ENCODE results near the gene IL4I1.

Gene IL4I1

DNA sequence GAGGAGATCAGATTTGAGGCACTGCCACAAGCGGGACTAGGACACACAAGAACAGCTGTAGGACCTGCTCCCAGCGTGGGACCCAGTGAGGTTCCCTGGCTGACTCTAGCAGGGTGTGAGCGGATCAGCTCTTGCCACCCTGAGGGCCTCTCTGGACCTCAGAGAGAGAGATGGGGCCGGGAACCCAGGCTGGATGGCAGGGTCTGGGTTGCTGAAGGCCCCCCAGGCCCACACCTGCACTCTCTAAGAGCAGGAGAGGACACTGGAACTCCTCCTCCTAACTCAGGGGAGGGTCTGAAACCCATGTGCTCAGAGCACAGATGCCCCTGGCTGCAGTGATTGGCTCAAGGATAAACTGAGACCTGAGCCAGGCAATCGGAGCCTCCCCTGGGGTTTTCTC, 13.5 kb upstream of the IL4I1 start:
- Histone ChIP-seq H3K9ac (ENCODE audit: low read length) (no peak overlapping the region), H3K4me3 (ENCODE audit: low read length) (no peak overlapping the region), H3K27ac (ENCODE audit: low read length) (no peak overlapping the region), H3K9me3 (ENCODE audit: control insufficient read depth, low read depth, low read length) (no peaks in the 10 kb centered on the region), H3K27me3 (ENCODE audit: control insufficient read depth, insufficient read depth, low read length) (no peaks in the 10 kb centered on the region), H3K4me1 (ENCODE audit: control insufficient read depth, low read depth, low read length) (peaks cover 3% of the 10 kb centered on the region), H3K36me3 (ENCODE audit: control insufficient read depth, low read depth, low read length) (peaks cover 50% of the 10 kb centered on the region)

DNA sequence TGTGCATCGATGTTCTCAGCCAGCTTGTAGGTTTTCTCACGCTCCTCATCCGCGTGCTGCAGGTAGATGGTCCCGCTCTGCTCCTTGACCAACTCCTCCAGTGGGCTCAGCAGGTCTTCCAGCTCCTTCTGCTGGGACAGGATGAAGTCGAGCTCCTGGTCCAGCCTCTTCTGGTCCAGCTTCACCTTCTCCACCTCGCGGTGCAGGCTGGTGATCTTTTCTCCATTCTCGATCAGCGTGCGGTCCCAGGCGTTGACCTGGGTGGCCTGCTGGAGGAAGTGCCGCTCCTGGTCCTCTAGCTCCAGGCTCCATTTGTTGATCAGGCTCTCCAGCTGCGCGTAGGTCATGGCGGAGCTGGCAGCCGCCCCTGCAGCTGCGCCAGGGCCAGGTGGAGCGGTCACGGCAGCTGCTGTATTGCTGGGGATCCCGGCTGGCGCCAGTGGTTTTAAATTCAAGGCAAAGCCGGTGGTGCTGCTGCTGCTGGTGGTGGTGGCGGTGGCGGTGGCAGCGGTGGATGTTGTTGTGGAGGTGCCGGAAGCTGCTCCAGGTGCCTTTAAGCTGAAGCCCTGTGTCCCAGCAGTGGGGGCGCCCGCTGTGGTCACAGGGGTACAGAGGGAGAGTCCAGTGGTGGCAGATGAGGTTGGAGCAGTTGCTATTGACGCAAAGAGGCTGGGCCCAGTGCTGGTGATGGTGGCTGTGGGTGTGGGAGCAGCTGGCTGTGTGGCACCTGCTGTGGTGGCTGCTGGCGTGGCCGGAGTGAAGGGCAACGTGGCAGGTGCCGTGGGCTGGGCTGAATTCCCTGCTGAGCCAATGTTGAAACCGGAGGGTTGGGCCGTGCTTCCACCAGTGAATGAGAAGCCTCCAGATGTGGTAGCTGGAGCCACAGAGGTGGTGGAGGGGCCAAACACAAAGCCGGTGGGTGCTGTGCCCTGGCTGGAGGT, 12.1 kb upstream of the IL4I1 start:
- H3K27me3 ChIP-seq (ENCODE audit: control insufficient read depth, insufficient read depth, low read length) = no peaks in the 10 kb centered on the region
- H3K9me3 ChIP-seq (ENCODE audit: control insufficient read depth, low read depth, low read length) = no peaks in the 10 kb centered on the region
- H3K4me1 ChIP-seq (ENCODE audit: control insufficient read depth, low read depth, low read length) = peaks cover 3% of the 10 kb centered on the region
- H3K4me3 ChIP-seq (ENCODE audit: low read length) = no peak overlapping the region
- H3K9ac ChIP-seq (ENCODE audit: low read length) = no peak overlapping the region
- H3K36me3 ChIP-seq (ENCODE audit: control insufficient read depth, low read depth, low read length) = peaks cover 42% of the 10 kb centered on the region
- H3K27ac ChIP-seq (ENCODE audit: low read length) = no peak overlapping the region

DNA sequence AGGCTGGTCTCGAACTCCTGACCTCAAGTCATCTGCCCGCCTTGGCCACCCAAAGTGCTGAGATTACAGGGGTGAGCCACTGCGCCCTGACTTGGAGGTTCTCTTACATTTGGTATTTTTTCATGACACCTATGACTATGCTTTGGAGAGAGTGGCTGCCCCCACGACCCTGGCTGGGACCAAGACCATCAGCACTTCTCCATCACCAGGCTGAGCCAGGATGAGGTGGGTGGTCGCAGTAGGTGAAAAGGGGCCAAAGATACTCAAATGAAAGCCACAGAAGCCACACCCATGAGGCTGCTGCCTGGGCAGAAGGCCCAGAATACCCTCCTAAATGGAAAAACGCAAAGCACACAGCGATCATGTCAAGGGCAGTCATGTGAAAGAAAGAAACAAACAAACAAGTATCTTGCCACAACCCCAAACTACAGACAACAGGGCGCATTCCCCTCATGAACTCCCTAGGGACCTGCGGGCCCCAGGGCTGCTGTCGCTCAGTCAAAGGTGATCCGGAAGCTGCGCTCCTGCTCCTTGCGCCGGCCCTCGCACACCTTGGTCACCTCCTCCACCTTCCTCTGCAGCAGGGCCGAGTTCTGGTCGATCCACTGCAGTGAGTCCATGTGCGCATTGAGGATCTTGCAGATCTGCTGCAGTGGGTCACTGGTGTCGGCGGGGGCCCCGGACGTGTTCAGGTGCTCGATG, 11.2 kb upstream of the IL4I1 start:
- Histone ChIP-seq H3K4me3 (ENCODE audit: low read length) (no peak overlapping the region), H3K4me1 (ENCODE audit: control insufficient read depth, low read depth, low read length) (peaks cover 3% of the 10 kb centered on the region), H3K27ac (ENCODE audit: low read length) (no peak overlapping the region), H3K27me3 (ENCODE audit: control insufficient read depth, insufficient read depth, low read length) (no peaks in the 10 kb centered on the region), H3K36me3 (ENCODE audit: control insufficient read depth, low read depth, low read length) (peaks cover 35% of the 10 kb centered on the region), H3K9ac (ENCODE audit: low read length) (no peak overlapping the region), H3K9me3 (ENCODE audit: control insufficient read depth, low read depth, low read length) (no peaks in the 10 kb centered on the region)

DNA sequence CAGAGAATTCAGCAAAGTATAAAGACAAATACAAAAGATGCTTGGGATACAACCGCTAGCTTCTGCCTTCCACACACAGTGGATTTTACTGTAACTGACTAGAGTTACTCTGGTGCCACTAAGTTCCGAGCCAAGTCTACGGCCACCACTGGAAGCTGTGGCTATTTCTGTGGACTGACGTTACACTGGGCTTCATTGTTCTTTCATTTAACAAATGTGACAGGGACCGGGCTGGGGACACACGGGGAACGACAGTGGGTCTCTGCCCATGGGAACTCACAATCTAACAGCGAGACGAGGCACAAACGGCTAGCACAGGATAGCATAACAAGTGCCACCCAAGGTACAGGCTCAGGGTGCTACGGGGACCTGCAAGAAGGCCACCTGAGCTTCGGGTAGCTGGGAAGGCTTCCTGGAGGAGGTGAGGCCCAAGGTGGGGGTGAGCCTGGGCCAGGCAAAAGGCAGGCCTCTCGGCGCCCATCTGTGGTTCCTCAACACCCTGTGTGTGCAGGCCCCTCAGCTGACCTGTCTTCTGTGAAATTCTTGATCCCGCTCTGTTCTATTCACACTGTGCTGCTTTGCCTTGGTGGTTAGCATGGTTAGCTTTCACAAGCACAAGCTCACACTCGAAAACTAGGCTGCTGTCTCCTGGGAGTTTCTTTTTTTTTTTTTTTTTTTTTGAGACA, 10.3 kb upstream of the IL4I1 start:
- Histone ChIP-seq H3K27me3 (ENCODE audit: control insufficient read depth, insufficient read depth, low read length) (no peaks in the 10 kb centered on the region), H3K4me3 (ENCODE audit: low read length) (no peak overlapping the region), H3K9me3 (ENCODE audit: control insufficient read depth, low read depth, low read length) (no peaks in the 10 kb centered on the region), H3K9ac (ENCODE audit: low read length) (no peak overlapping the region), H3K27ac (ENCODE audit: low read length) (no peak overlapping the region), H3K36me3 (ENCODE audit: control insufficient read depth, low read depth, low read length) (peaks cover 29% of the 10 kb centered on the region), H3K4me1 (ENCODE audit: control insufficient read depth, low read depth, low read length) (peaks cover 3% of the 10 kb centered on the region)

DNA sequence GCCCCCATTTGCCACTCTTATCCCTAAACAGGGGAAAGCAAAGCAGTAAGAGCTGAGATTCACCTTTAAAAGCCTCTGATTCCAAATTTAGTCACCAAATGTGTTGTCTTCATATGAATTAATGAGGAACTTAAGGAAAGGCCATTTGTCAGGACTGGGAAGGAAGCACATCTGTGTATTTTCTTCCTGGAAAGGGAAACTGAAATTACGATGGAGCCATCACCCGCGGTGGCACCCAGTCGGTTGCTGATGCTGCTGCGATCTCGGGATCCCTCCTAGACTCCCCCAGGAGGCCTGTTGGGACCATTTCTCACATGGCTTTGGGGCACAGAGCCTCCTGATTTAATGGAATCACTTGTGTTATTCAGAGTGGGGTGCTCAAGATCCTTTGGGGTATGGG, 7.4 kb upstream of the IL4I1 start:
- no peaks in the 10 kb centered on the region for H3K27me3 ChIP-seq (ENCODE audit: control insufficient read depth, insufficient read depth, low read length)
- H3K27ac ChIP-seq (ENCODE audit: low read length) = no peak overlapping the region
- no peaks in the 10 kb centered on the region for H3K9me3 ChIP-seq (ENCODE audit: control insufficient read depth, low read depth, low read length)
- H3K4me3 ChIP-seq (ENCODE audit: low read length) = no peak overlapping the region
- no peak overlapping the region for H3K9ac ChIP-seq (ENCODE audit: low read length)
- H3K4me1 ChIP-seq (ENCODE audit: control insufficient read depth, low read depth, low read length) = peaks cover 3% of the 10 kb centered on the region
- H3K36me3 ChIP-seq (ENCODE audit: control insufficient read depth, low read depth, low read length) = peaks cover 19% of the 10 kb centered on the region

DNA sequence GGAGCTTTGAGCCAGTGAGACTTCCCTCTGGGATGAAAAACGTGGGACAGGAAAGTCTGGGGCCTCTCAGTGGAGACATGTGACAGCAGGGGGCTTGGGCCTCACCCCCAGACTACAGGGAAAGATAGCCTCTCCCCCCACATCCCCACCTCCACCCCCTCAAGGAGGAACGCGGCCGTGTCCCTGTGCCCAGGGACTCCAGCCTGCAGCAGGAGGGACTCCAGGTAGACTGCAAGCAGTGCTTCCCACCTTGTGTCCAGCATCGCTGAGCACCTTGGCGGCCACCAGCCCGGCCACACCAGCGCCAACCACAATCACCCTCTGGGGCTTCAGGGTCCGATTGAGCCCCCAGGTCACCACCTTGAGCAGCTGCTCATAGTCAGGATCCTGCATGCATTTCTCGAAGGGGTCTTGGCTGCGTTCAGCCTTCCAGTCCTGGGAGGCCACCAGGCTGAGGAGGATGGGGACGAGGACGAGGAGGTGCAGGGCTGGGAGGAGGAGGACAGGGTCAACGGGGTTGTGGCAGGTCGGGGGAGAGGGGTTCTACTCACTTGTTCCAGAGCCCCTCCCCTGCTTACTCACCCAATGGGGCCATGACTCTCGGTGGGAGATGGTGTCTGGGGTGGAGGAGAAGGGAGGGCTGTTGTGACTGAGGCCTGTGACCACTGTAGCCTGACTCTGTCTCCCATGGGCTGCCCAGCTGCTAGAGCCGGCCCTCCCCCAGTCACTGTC, 955 bp downstream of the IL4I1 start:
- Histone ChIP-seq H3K4me3 (ENCODE audit: low read length) (no peak overlapping the region), H3K9me3 (ENCODE audit: control insufficient read depth, low read depth, low read length) (no peaks in the 10 kb centered on the region), H3K4me1 (ENCODE audit: control insufficient read depth, low read depth, low read length) (peaks cover 4% of the 10 kb centered on the region), H3K9ac (ENCODE audit: low read length) (no peak overlapping the region), H3K27me3 (ENCODE audit: control insufficient read depth, insufficient read depth, low read length) (peaks cover 3% of the 10 kb centered on the region), H3K27ac (ENCODE audit: low read length) (no peak overlapping the region), H3K36me3 (ENCODE audit: control insufficient read depth, low read depth, low read length) (no peaks in the 10 kb centered on the region)

DNA sequence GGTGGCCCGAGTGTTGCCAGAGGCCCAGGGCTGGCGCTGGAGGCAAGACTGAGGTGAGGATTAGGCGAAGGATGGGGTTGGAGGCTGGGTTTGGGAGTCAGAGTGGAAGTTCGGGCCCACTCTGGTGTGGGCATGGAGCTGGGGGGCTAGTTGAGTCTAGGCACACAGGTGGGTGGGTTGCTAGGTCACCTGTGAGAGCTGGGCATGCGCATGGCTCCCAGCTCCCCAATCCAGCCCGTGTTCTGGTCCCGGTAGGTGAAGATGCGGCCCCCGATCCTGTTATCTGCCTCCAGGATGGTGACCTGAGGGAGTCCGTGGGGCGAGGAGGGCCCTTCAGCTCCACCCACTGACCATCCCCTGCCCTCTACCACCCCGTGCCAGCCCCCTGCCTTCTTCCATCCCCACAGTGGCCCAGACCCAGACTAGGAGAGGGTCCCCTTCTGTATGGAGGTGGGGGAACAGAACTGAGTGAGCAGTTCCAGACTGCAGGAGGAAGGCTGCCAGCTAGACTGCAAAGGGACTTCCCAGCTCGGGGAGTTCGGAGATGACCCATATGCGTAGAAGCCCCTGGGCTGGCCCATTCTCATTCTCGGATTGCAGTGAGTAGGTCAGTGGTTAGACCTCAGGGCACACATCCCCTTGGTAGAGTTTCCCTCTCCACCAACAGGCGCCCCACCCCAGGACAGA, 1.7 kb downstream of the IL4I1 start:
- Histone ChIP-seq H3K36me3 (ENCODE audit: control insufficient read depth, low read depth, low read length) (no peaks in the 10 kb centered on the region), H3K27me3 (ENCODE audit: control insufficient read depth, insufficient read depth, low read length) (peaks cover 3% of the 10 kb centered on the region), H3K9ac (ENCODE audit: low read length) (no peak overlapping the region), H3K4me3 (ENCODE audit: low read length) (no peak overlapping the region), H3K4me1 (ENCODE audit: control insufficient read depth, low read depth, low read length) (peaks cover 4% of the 10 kb centered on the region), H3K9me3 (ENCODE audit: control insufficient read depth, low read depth, low read length) (no peaks in the 10 kb centered on the region), H3K27ac (ENCODE audit: low read length) (no peak overlapping the region)

DNA sequence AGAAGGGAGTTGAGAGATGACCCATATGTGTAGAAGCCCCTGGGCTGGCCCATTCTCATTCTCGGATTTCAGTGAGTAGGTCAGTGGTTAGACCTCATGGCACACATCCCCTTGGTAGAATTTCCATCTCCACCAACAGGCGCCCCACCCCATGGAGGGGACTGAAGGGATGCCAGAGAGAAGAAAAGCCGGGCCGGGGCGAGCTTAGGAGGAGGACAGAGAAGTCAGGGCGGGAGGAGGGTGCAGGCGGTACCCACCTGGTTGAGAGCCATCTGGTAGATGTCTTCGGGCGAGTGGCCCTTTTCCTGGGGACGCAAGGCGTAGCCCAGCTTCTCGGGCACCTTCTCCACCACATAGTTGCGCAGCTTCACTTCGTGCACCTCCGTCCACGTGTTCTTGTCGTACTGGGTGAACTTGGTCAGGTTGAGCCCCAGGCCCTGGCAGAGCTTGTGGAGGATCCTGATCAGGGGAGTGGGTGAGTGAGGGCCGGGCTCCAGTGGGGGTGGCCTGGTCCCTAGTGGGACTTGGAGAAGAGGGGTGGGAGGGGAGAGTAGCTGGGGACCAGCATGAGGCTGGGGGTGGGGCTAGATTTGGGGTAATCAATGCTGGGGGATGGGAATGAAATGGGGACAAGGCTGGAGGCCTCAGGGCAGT, 2.5 kb downstream of the IL4I1 start:
- Histone ChIP-seq H3K4me3 (ENCODE audit: low read length) (no peak overlapping the region), H3K9me3 (ENCODE audit: control insufficient read depth, low read depth, low read length) (no peaks in the 10 kb centered on the region), H3K27ac (ENCODE audit: low read length) (no peak overlapping the region), H3K36me3 (ENCODE audit: control insufficient read depth, low read depth, low read length) (no peaks in the 10 kb centered on the region), H3K9ac (ENCODE audit: low read length) (no peak overlapping the region), H3K27me3 (ENCODE audit: control insufficient read depth, insufficient read depth, low read length) (peaks cover 9% of the 10 kb centered on the region), H3K4me1 (ENCODE audit: control insufficient read depth, low read depth, low read length) (peaks cover 4% of the 10 kb centered on the region)

DNA sequence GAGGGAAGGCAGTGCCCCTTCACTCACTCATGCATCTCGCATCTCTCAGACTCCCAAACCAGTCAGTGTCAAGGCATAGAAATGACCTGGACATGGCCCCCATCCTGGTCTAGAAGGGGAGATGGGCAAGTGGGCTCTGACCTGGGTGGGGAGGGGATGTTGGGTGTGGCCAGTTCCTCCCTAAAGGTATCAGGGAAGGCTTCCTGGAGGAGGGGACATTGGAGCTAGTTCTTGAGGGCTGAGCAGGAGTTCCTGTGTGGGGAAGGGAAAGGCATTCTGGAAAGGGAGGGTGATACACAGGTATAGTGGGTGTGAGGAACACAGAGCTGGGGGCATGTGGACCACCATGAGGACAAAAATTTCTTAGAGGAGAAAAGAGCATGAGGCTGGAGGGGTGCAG, 4.0 kb downstream of the IL4I1 start:
- Histone ChIP-seq H3K27me3 (ENCODE audit: control insufficient read depth, insufficient read depth, low read length) (peaks cover 9% of the 10 kb centered on the region), H3K27ac (ENCODE audit: low read length) (no peak overlapping the region), H3K9me3 (ENCODE audit: control insufficient read depth, low read depth, low read length) (no peaks in the 10 kb centered on the region), H3K4me3 (ENCODE audit: low read length) (no peak overlapping the region), H3K9ac (ENCODE audit: low read length) (no peak overlapping the region), H3K4me1 (ENCODE audit: control insufficient read depth, low read depth, low read length) (peaks cover 4% of the 10 kb centered on the region), H3K36me3 (ENCODE audit: control insufficient read depth, low read depth, low read length) (no peaks in the 10 kb centered on the region)

DNA sequence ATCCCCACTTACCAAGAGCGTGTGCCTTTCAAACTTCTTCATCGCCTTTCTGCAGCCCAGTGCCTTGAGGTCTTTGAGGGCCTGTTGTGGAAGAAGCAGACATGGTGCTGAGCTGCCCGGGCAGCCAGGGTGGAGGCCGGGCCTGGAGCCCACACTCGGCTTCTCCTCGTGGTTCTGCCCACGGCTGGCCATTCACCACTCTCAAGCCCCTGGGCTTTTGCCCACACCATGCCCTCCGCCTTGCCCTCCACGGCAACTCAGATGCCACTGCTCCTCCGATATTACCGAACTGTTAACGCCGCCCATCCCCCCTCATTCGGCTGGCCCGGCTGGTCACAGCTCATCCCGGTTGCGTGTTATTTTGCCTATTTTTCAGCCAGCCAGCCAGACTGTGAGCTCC, 5.3 kb downstream of the IL4I1 start:
- Histone ChIP-seq H3K27ac (ENCODE audit: low read length) (no peak overlapping the region), H3K36me3 (ENCODE audit: control insufficient read depth, low read depth, low read length) (no peaks in the 10 kb centered on the region), H3K9ac (ENCODE audit: low read length) (no peak overlapping the region), H3K27me3 (ENCODE audit: control insufficient read depth, insufficient read depth, low read length) (peaks cover 9% of the 10 kb centered on the region), H3K4me3 (ENCODE audit: low read length) (peak overlapping the region; percentile 23), H3K4me1 (ENCODE audit: control insufficient read depth, low read depth, low read length) (peaks cover 4% of the 10 kb centered on the region), H3K9me3 (ENCODE audit: control insufficient read depth, low read depth, low read length) (no peaks in the 10 kb centered on the region)

Data from iPS-18a (cell line).